Measurements from ENCODE around the gene RBFOX1. TPM values are rescaled to one million over a fixed set of nuclear protein-coding genes. Genes with fewer than 3 reads are reported as not detected.

The RBFOX1 gene
- total RNA-seq, 1 experiment from 2014 or later = not detected

- intact Hi-C loops (cut with micrococcal nuclease) = no loop called here
- peaks cover 0 to 9% of the 10 kb centered on the region in 2 experiments; a peak in 2 of 4 replicates for H3K9me3 ChIP-seq (ENCODE audit: control insufficient read depth in 1 of 2, insufficient read depth in 1 of 2, low read depth in 1 of 2, low read length in 2 of 2)
- DNase-seq (ENCODE audit: low read depth, low spot score) (no peak), ATAC-seq (no peak)
- no peaks in the 10 kb centered on the region for H3K9me2 ChIP-seq (ENCODE audit: insufficient read depth)
- no peaks in the 10 kb centered on the region for H4K20me1 ChIP-seq (ENCODE audit: insufficient read depth)
- no peak for TF ChIP-seq CEBPB (IDR thresholded peaks at IDR 0.05; ENCODE audit: low read depth)
- TF ChIP-seq SRF (IDR thresholded peaks at IDR 0.05; ENCODE audit: low read depth) = no peak
- TF ChIP-seq ZFX (IDR thresholded peaks at IDR 0.05) = no peak
- TF ChIP-seq CTCF (IDR thresholded peaks at IDR 0.05 in 2 of 3, conservative IDR thresholded peaks at IDR 0.05 in 1 of 3; ENCODE audit: borderline replicate concordance in 1 of 3, insufficient read depth in 1 of 3, low read depth in 2 of 3, low read length in 2 of 3) = no peak
- TF ChIP-seq ELF1 (IDR thresholded peaks at IDR 0.05; ENCODE audit: borderline replicate concordance, low read depth) = no peak
- TF ChIP-seq ZBTB33 (IDR thresholded peaks at IDR 0.05; ENCODE audit: extremely low read depth, insufficient replicate concordance, low read length) = no peak
- no peak for TF ChIP-seq SP1 (IDR thresholded peaks at IDR 0.05; ENCODE audit: low read depth)
- TF ChIP-seq SIN3A (IDR thresholded peaks at IDR 0.05; ENCODE audit: low read depth) = no peak
- TF ChIP-seq ZNF274 (IDR thresholded peaks at IDR 0.05; ENCODE audit: low read depth, low read length) = no peak
- TF ChIP-seq EZH2phosphoT487 (IDR thresholded peaks at IDR 0.05; ENCODE audit: borderline replicate concordance) = no peak
- H3K27me3 ChIP-seq (ENCODE audit: insufficient read depth, low read length) = no peaks in the 10 kb centered on the region
- H3K4me2 ChIP-seq (ENCODE audit: low read length) = no peak overlapping the region
- H3K9ac ChIP-seq (ENCODE audit: low read length) = no peak overlapping the region
- ChIA-PET RAD21 (ENCODE audit: low non-redundant PET in 1 of 2, low total read pairs in 2 of 2, uncharacterized antibody in 2 of 2, unreplicated experiment in 2 of 2) (no interaction called here), POLR2A (no interaction called here), CTCF (no interaction called here)
- no peaks in the 10 kb centered on the region for H3K4me1 ChIP-seq (ENCODE audit: control insufficient read depth in 1 of 2, insufficient read depth in 2 of 2, low read length in 2 of 2)
- H3K27ac ChIP-seq (ENCODE audit: low read depth, low read length) = no peak overlapping the region
- H3K4me3 ChIP-seq (replicated peaks in 1 of 2; ENCODE audit: low read depth in 1 of 2, low read length in 2 of 2) = no peak overlapping the region
- no peak overlapping the region for H2AFZ ChIP-seq (ENCODE audit: low read depth, low read length, poor library complexity, severe bottlenecking)
- BruUV-seq (replicated peaks) = no TSS peak
- no peaks in the 10 kb centered on the region for H3K36me3 ChIP-seq (ENCODE audit: control insufficient read depth in 1 of 2, insufficient read depth in 2 of 2, low read length in 2 of 2)
- no peaks in the 10 kb centered on the region for H3K79me2 ChIP-seq (ENCODE audit: insufficient read depth, low read length)
Observed at GRCh38 chr16:7722761-7723160, 390.1 kb downstream of the RBFOX1 start.
